ENCODE data around the gene OR9Q1.

- TF ChIP-seq CTCF (IDR thresholded peaks at IDR 0.05) (no peak), POLR2A (IDR thresholded peaks at IDR 0.05) (no peak)
Observed at GRCh38 chr11:57974132-57974531, 49.5 kb upstream of the OR9Q1 start.

Data from vagina (tissue), 2 donors.